ENCODE results near the gene ATP1B3. TPM values are rescaled to one million over a fixed set of nuclear protein-coding genes. Genes with fewer than 3 reads are reported as not detected.
A peak's percentile ranks its signal among the peaks of the same experiment; 100 is the strongest.

Gene ATP1B3
- polyA plus RNA-seq, 1 of the 3 experiments (the other 2 are of a cell fraction) = 86.3 TPM

GRCh38 chr3:141876891-141877621 is 613 bp downstream of the ATP1B3 start (continued):
- no peak for TF ChIP-seq TAF1 (IDR thresholded peaks at IDR 0.05; ENCODE audit: borderline replicate concordance, low read depth, low read length)
- 0 out of 2 replicates have a peak, but pooled peaks have one; percentile 11 for TF ChIP-seq MAX (IDR thresholded peaks at IDR 0.05; ENCODE audit: low read depth)
- no peak for TF ChIP-seq FOXJ3 (CRISPR knock-in tag; IDR thresholded peaks at IDR 0.05)
- TF ChIP-seq MXI1 (IDR thresholded peaks at IDR 0.05; ENCODE audit: low read depth, low read length) = peak; percentile 39; the same call in 1 of the 2 replicates
- TF ChIP-seq USF2 (IDR thresholded peaks at IDR 0.05; ENCODE audit: borderline replicate concordance, low read depth, low read length) = no peak
- TF ChIP-seq, protein P1, sequence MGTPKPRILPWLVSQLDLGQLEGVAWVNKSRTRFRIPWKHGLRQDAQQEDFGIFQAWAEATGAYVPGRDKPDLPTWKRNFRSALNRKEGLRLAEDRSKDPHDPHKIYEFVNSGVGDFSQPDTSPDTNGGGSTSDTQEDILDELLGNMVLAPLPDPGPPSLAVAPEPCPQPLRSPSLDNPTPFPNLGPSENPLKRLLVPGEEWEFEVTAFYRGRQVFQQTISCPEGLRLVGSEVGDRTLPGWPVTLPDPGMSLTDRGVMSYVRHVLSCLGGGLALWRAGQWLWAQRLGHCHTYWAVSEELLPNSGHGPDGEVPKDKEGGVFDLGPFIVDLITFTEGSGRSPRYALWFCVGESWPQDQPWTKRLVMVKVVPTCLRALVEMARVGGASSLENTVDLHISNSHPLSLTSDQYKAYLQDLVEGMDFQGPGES (IDR thresholded peaks at IDR 0.05; ENCODE audit: low read depth, low read length) = no peak

GRCh38 chr3:141877911-141878310 is 1.5 kb downstream of the ATP1B3 start:
- no peaks in the 10 kb centered on the region for H3K27me3 ChIP-seq (ENCODE audit: insufficient read depth)
- CTCF ChIA-PET = interaction anchor here (0.5 to 2.2 kb wide), 7 partner anchors 9 to 144 kb away, joined by 3 to 7 read pairs (median 3); partner anchors contain the start of gene RNF7
- TF ChIP-seq EP300 (IDR thresholded peaks at IDR 0.05; ENCODE audit: borderline replicate concordance in 1 of 2, low read depth in 1 of 2, low read length in 1 of 2) (no peak), MAX (IDR thresholded peaks at IDR 0.05; ENCODE audit: low read depth) (no peak), FOXJ3 (CRISPR knock-in tag; IDR thresholded peaks at IDR 0.05) (no peak), NRF1 (IDR thresholded peaks at IDR 0.05; ENCODE audit: low read depth, low read length) (no peak), SIN3A (IDR thresholded peaks at IDR 0.05; ENCODE audit: borderline replicate concordance, low read depth, low read length) (no peak), EZH2phosphoT487 (IDR thresholded peaks at IDR 0.05; ENCODE audit: borderline replicate concordance, low read depth) (no peak), GABPA (IDR thresholded peaks at IDR 0.05; ENCODE audit: low read depth) (no peak), ELF1 (IDR thresholded peaks at IDR 0.05) (no peak), TCF12 (IDR thresholded peaks at IDR 0.05) (no peak), NFIC (IDR thresholded peaks at IDR 0.05; ENCODE audit: borderline replicate concordance) (no peak), RFX5 (IDR thresholded peaks at IDR 0.05; ENCODE audit: low read length) (no peak), USF1 (IDR thresholded peaks at IDR 0.05; ENCODE audit: borderline replicate concordance, low read depth) (no peak), POLR2AphosphoS5 (IDR thresholded peaks at IDR 0.05; ENCODE audit: low read depth, low read length) (no peak), RXRA (IDR thresholded peaks at IDR 0.05; ENCODE audit: borderline replicate concordance, low read depth) (no peak), MXI1 (IDR thresholded peaks at IDR 0.05; ENCODE audit: low read depth, low read length) (no peak), USF2 (IDR thresholded peaks at IDR 0.05; ENCODE audit: borderline replicate concordance, low read depth, low read length) (no peak), RCOR1 (IDR thresholded peaks at IDR 0.05; ENCODE audit: low read length) (no peak), FOXM1 (IDR thresholded peaks at IDR 0.05; ENCODE audit: low read depth) (no peak)
- TF ChIP-seq, protein P1 (IDR thresholded peaks at IDR 0.05; ENCODE audit: low read depth, low read length) = no peak
- H3K4me3 ChIP-seq (ENCODE audit: low read depth in 2 of 2, low read length in 1 of 2) = peak overlapping the region; percentile 85 to 96
- H2AFZ ChIP-seq (ENCODE audit: low read depth) = peak overlapping the region; percentile 88; the same call in 1 of the 2 replicates
- H3F3A ChIP-seq (replicated peaks; ENCODE audit: insufficient read depth) = peaks cover 4% of the 10 kb centered on the region
- WGBS (ENCODE audit: low lambda C conversion rate) = 11% methylated on average over 3 of the region's 3 CpGs
- H3K4me2 ChIP-seq = peak overlapping the region; percentile 87
- peaks cover 0 to 11% of the 10 kb centered on the region in 2 experiments; a peak in 3 of 4 replicates for H3K4me1 ChIP-seq (ENCODE audit: control insufficient read depth in 1 of 2, insufficient read depth in 2 of 2, low read depth in 1 of 2, low read length in 1 of 2)
- H4K20me1 ChIP-seq (ENCODE audit: insufficient read depth) = peaks cover 13% of the 10 kb centered on the region; the same call in 1 of the 2 replicates
- H3K36me3 ChIP-seq (replicated peaks in 1 of 2; ENCODE audit: control insufficient read depth in 1 of 2, insufficient read depth in 2 of 2, low read length in 1 of 2) = no peaks in the 10 kb centered on the region
- H3K27ac ChIP-seq (ENCODE audit: low read depth in 2 of 2, low read length in 1 of 2) = peak overlapping the region; percentile 82 to 95
- H3K79me2 ChIP-seq (ENCODE audit: insufficient read depth) = peaks cover 60% of the 10 kb centered on the region
- DNase-seq = no peak
- peak overlapping the region; percentile 95 for H3K9ac ChIP-seq
- H3K9me3 ChIP-seq = no peaks in the 10 kb centered on the region
- no peaks in the 10 kb centered on the region for H3K9me2 ChIP-seq
- POLR2A ChIA-PET = interaction anchor here (1.0 kb wide), 1 partner anchor 8 kb away, joined by 3 read pairs; no protein-coding TSS in a partner anchor

Data from SK-N-SH (cell line).